ENCODE results near the gene NREP. TPM values are rescaled to one million over a fixed set of nuclear protein-coding genes. Genes with fewer than 3 reads are reported as not detected.

The NREP gene
- total and polyA plus RNA-seq, 7 donors: 4.7 to 15.1 (median 5.5) TPM

DNA sequence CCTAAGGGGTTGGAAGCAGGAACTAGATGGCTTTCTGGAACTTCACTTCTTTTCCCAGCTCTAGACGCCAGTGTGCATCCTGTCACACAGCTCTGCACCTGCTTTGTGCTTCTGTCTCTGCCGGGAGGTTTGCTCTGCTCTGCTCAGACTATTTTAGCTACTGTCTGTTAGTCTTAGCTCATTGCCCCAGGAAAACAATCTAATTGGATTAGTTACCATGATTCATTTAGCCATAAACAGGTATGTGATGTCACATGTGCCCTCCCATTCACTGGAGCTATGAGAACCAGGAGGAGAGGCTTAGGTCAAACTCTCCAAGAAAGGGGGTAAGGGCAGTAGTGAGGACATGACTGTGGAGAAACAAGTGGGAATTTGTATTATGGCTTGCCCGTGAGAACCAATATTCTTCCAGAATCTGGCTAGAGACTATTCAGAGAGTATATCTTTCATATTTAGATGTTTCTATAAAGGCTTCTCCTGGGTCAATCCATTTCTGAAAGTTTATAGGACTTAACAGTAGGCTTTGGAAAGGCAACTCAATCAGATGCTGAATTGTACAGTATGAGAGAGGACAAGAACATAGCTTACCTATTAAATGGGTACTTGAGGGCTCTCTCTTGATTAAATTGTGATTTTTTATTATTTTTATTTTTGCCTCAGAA lies 22.4 kb upstream of the NREP start:
- TF ChIP-seq, protein P1, sequence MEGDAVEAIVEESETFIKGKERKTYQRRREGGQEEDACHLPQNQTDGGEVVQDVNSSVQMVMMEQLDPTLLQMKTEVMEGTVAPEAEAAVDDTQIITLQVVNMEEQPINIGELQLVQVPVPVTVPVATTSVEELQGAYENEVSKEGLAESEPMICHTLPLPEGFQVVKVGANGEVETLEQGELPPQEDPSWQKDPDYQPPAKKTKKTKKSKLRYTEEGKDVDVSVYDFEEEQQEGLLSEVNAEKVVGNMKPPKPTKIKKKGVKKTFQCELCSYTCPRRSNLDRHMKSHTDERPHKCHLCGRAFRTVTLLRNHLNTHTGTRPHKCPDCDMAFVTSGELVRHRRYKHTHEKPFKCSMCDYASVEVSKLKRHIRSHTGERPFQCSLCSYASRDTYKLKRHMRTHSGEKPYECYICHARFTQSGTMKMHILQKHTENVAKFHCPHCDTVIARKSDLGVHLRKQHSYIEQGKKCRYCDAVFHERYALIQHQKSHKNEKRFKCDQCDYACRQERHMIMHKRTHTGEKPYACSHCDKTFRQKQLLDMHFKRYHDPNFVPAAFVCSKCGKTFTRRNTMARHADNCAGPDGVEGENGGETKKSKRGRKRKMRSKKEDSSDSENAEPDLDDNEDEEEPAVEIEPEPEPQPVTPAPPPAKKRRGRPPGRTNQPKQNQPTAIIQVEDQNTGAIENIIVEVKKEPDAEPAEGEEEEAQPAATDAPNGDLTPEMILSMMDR (IDR thresholded peaks at IDR 0.05): no peak
- Histone ChIP-seq H3K4me1 (peaks cover 2% of the 10 kb centered on the region), H3K27me3 (ENCODE audit: insufficient read depth in 3 of 3, low read length in 2 of 3) (no peaks in the 10 kb centered on the region), H3K9me3 (no peaks in the 10 kb centered on the region), H3K27ac (no peak overlapping the region), H3K4me3 (no peak overlapping the region), H3K36me3 (ENCODE audit: insufficient read depth in 1 of 2, low read depth in 1 of 2) (no peaks in the 10 kb centered on the region)
- 45 to 48% (median 46%) methylated on average over 3 of the region's 3 CpGs for WGBS, 3 donors
- intact Hi-C loops (cut with DNase I): no loop called here
- ATAC-seq: no peak
- DNase-seq: no peak

DNA sequence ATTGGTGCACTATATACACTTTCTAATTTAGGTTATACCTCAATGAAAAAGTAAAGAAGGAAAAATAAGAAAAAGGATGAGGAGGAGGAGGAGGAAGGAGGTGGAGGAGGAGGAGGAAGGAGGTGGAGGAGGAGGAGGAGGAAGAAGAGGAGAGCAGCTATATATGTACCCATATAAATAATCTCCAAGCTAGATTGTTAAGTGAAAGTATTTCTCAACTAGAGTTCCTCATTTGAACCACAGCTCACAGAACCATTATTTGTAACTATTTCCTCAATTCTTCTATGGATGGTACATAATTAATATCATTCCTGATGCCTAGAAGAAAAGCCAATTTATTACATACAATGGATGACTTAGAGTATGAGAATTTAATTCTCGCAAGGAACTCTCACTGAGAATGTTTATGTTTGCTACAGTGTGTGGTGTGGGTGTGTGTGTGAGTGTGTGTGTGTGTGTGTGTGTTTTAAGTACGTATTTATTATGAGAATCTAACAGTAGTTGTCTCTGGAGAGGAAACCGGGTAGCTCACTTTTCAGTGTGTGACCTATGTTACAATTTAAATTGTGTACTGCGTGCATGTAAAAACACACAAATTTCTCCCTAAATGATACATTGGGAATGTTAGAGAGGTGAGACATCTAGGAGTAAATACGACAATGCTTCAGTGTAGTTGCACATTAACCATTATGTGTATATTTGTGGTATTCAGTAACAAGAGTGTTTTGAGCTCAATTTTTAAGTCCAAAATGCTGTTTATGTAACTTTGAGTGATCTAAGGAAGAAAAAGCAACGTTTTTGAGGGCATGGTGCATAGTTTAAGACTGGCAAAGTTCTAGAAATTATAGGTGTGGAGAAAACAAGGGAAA lies 20.2 kb upstream of the NREP start:
- intact Hi-C loops (cut with DNase I): no loop called here
- TF ChIP-seq, protein P1 (IDR thresholded peaks at IDR 0.05): no peak
- H3K27ac ChIP-seq: no peak overlapping the region
- no peaks in the 10 kb centered on the region for H3K9me3 ChIP-seq
- ATAC-seq: no peak
- DNase-seq: no peak
- H3K4me3 ChIP-seq: no peak overlapping the region
- H3K36me3 ChIP-seq (ENCODE audit: insufficient read depth in 1 of 2, low read depth in 1 of 2): no peaks in the 10 kb centered on the region
- 84 to 85% (median 84%) methylated on average over 6 of the region's 6 CpGs for WGBS, 3 donors
- H3K4me1 ChIP-seq: peaks cover 4% of the 10 kb centered on the region
- no peaks in the 10 kb centered on the region for H3K27me3 ChIP-seq (ENCODE audit: insufficient read depth in 3 of 3, low read length in 2 of 3)

DNA sequence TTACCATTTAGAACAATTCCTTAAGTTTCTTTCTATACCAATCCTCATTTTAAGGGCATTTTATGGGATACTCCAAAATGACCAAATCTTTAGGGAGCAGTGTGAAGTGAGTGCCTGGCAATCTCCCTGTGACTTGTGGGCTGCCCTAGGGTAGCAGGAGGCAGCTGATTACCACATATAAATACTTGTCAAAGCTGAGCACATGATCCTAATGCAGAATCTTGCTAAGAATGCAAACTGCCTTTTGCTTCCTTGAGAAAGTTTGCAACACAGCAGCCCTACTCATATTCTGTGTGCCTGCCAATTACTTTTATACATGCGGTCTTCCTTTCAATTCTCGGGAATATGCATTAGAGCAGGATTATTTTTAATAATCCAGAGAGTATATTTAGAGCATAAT lies 18.2 kb upstream of the NREP start:
- intact Hi-C loops (cut with DNase I): no loop called here
- ATAC-seq: peak in 2 of 4 donors; percentile 31 to 40
- WGBS, 3 donors: 59 to 79% (median 62%) methylated on average over 2 of the region's 2 CpGs
- H3K9me3 ChIP-seq: no peaks in the 10 kb centered on the region
- no peaks in the 10 kb centered on the region for H3K27me3 ChIP-seq (ENCODE audit: insufficient read depth in 3 of 3, low read length in 2 of 3)
- no peak overlapping the region for H3K27ac ChIP-seq
- TF ChIP-seq, protein P1 (IDR thresholded peaks at IDR 0.05): no peak
- no peak overlapping the region for H3K4me3 ChIP-seq
- H3K4me1 ChIP-seq: peaks cover 4% of the 10 kb centered on the region
- DNase-seq: no peak
- no peaks in the 10 kb centered on the region for H3K36me3 ChIP-seq (ENCODE audit: insufficient read depth in 1 of 2, low read depth in 1 of 2)

DNA sequence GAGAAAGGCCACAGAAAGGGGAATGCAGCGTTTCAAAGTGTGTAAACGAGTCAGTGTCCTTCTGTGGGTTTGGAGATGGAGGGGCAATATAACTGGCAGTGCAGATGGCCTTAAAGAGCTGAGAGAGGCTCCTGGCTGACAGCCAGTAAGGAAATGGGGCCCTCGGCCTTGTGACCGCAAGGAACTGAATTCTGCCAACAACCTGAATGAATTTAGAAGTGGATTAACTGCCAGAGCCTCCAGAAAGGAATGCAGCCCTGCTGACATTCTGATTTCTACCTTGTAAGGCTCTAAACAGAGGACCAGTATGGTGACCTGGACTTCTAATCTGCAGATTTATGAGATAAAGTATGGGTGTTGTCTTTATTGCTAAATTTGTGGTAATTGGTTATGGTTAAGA lies 17.5 kb upstream of the NREP start:
- H3K27ac ChIP-seq: no peak overlapping the region
- ATAC-seq (peak in 1 of 4 donors; percentile 27), DNase-seq (peak in 1 of 2 donors; percentile 51)
- TF ChIP-seq, protein P1 (IDR thresholded peaks at IDR 0.05): no peak
- no peak overlapping the region for H3K4me3 ChIP-seq
- intact Hi-C loops (cut with DNase I): no loop called here
- peaks cover 4% of the 10 kb centered on the region for H3K4me1 ChIP-seq
- no peaks in the 10 kb centered on the region for H3K9me3 ChIP-seq
- WGBS, 3 donors: 13 to 25% (median 21%) methylated on average over 4 of the region's 4 CpGs
- H3K27me3 ChIP-seq (ENCODE audit: insufficient read depth in 3 of 3, low read length in 2 of 3): no peaks in the 10 kb centered on the region
- H3K36me3 ChIP-seq (ENCODE audit: insufficient read depth in 1 of 2, low read depth in 1 of 2): no peaks in the 10 kb centered on the region
